WTC11 (cell line): ENCODE measurements around the gene MOXD1. TPM values are rescaled to one million over a fixed set of nuclear protein-coding genes. Genes with fewer than 3 reads are reported as not detected.

Source experiments
- ATAC-seq: fragments of 200-7000 bp; cut with Tn5 transposase; 2 replicates; pipeline ENCODE4 v1.10.0; 2021; ENCODE audit warnings: mild to moderate bottlenecking, moderate library complexity
- CTCF ChIA-PET: fragments of 300-600 bp; sonication (Branson Sonifier 250); formaldehyde crosslinking; loops from one replicate; lab custom pipeline; 2021; ENCODE audit warnings: antibody characterized with exemption; lab: Charles Lee
- POLR2A ChIA-PET: fragments of 350-600 bp; sonication (Branson Sonifier 250); formaldehyde crosslinking; loops from one replicate; lab custom pipeline; 2021; ENCODE audit warnings: antibody characterized with exemption; lab: Charles Lee
- DNase-seq: peaks from one replicate; pipeline ENCODE4 v3.0.0; 2021; ENCODE audit warnings: low spot score
- H3K27ac Mint-ChIP-seq: 2 replicates; pipeline ENCODE4 v1.8.0; 2021; ENCODE audit warnings: mixed read lengths
- H3K27me3 Mint-ChIP-seq: 2 replicates; pipeline ENCODE4 v1.8.0; 2021; ENCODE audit warnings: low read depth, mild to moderate bottlenecking, moderate library complexity, mixed read lengths
- H3K36me3 Mint-ChIP-seq: 2 replicates; pipeline ENCODE4 v1.8.0; 2021; ENCODE audit warnings: mixed read lengths
- H3K4me1 Mint-ChIP-seq: 2 replicates; pipeline ENCODE4 v1.8.0; 2022; ENCODE audit warnings: mixed read lengths
- H3K4me3 Mint-ChIP-seq: 2 replicates; pipeline ENCODE4 v1.8.0; 2021; ENCODE audit warnings: mild to moderate bottlenecking, moderate library complexity, mixed read lengths
- H3K9me3 Mint-ChIP-seq: 2 replicates; pipeline ENCODE4 v1.8.0; 2021; ENCODE audit warnings: mixed read lengths
- CREB1 ChIP-seq: sonication (generic); formaldehyde crosslinking; IDR thresholded peaks from 2 replicates; pipeline ENCODE4 v1.8.0; 2023; ENCODE audit warnings: mild to moderate bottlenecking, missing genetic modification reagents
- CREM ChIP-seq: sonication (generic); formaldehyde crosslinking; IDR thresholded peaks from 2 replicates; pipeline ENCODE4 v1.8.1; 2022; ENCODE audit warnings: mild to moderate bottlenecking, missing genetic modification reagents, moderate library complexity
- EMX1 ChIP-seq: fragments of 250-450 bp; sonication (Bioruptor Pico); IDR thresholded peaks from 2 replicates; pipeline ENCODE4 v1.8.0; 2021; ENCODE audit warnings: mild to moderate bottlenecking
- ESRRA ChIP-seq: sonication (generic); formaldehyde crosslinking; IDR thresholded peaks from 2 replicates; pipeline ENCODE4 v1.8.1; 2022; ENCODE audit warnings: mild to moderate bottlenecking, missing genetic modification reagents, borderline replicate concordance
- FOXJ3 ChIP-seq: sonication (generic); formaldehyde crosslinking; IDR thresholded peaks from 2 replicates; pipeline ENCODE4 v1.9.0; 2021; ENCODE audit warnings: missing genetic modification reagents, mild to moderate bottlenecking, borderline replicate concordance
- FOXK1 ChIP-seq: sonication (generic); formaldehyde crosslinking; IDR thresholded peaks from 2 replicates; pipeline ENCODE4 v1.8.0; 2022; ENCODE audit warnings: mild to moderate bottlenecking, moderate library complexity, missing genetic modification reagents
- FOXP1 ChIP-seq: sonication (generic); formaldehyde crosslinking; IDR thresholded peaks from 2 replicates; pipeline ENCODE4 v1.8.0; 2022; ENCODE audit warnings: missing genetic modification reagents, mild to moderate bottlenecking, moderate library complexity, borderline replicate concordance
- IRF2 ChIP-seq: sonication (generic); formaldehyde crosslinking; IDR thresholded peaks from 2 replicates; pipeline ENCODE4 v1.8.0; 2022; ENCODE audit warnings: low read depth, missing genetic modification reagents, borderline replicate concordance
- MYBL2 ChIP-seq: sonication (generic); formaldehyde crosslinking; IDR thresholded peaks from 2 replicates; pipeline ENCODE4 v1.8.1; 2023; ENCODE audit warnings: mild to moderate bottlenecking, moderate library complexity, missing genetic modification reagents
- RELA ChIP-seq: sonication (generic); formaldehyde crosslinking; IDR thresholded peaks from 2 replicates; pipeline ENCODE4 v1.8.1; 2022; ENCODE audit warnings: missing genetic modification reagents, mild to moderate bottlenecking, borderline replicate concordance
- SOX15 ChIP-seq: fragments of 250-450 bp; sonication (Bioruptor Pico); IDR thresholded peaks from 2 replicates; pipeline ENCODE4 v1.9.0; 2021; ENCODE audit warnings: mild to moderate bottlenecking
- SP1 ChIP-seq: sonication (generic); formaldehyde crosslinking; conservative IDR thresholded peaks from 2 replicates; pipeline ENCODE4 v1.8.1; 2022; ENCODE audit warnings: missing genetic modification reagents
- ZNF396 ChIP-seq: fragments of 250-450 bp; sonication (Bioruptor Pico); IDR thresholded peaks from 2 replicates; pipeline ENCODE4 v1.8.0; 2021; ENCODE audit warnings: mild to moderate bottlenecking, moderate library complexity, borderline replicate concordance
- ZNF423 ChIP-seq: fragments of 250-450 bp; sonication (Bioruptor Pico); IDR thresholded peaks from 2 replicates; pipeline ENCODE4 v2.1.2; 2022; ENCODE audit warnings: mild to moderate bottlenecking, moderate library complexity
- total RNA-seq: library from RNA; stranded (reverse); gene quantifications from 3 replicates; pipeline ENCODE4 v1.2.3, GENCODE V29; 2021
- TF ChIP-seq, protein P1 (sequence below): sonication (generic); formaldehyde crosslinking; conservative IDR thresholded peaks from 2 replicates; pipeline ENCODE4 v1.8.1; 2023; ENCODE audit warnings: mild to moderate bottlenecking, low read depth, missing genetic modification reagents, moderate library complexity
- TF ChIP-seq, protein P2 (sequence below): sonication (generic); formaldehyde crosslinking; IDR thresholded peaks from 2 replicates; pipeline ENCODE4 v1.8.0; 2022; ENCODE audit warnings: mild to moderate bottlenecking, missing genetic modification reagents
- TF ChIP-seq, protein P3 (sequence below): sonication (generic); formaldehyde crosslinking; IDR thresholded peaks from 2 replicates; pipeline ENCODE4 v1.8.1; 2022; ENCODE audit warnings: low read depth, missing genetic modification reagents, borderline replicate concordance
- TF ChIP-seq, protein P4 (sequence below): sonication (generic); formaldehyde crosslinking; IDR thresholded peaks from 2 replicates; pipeline ENCODE4 v1.8.0; 2022; ENCODE audit warnings: missing genetic modification reagents
- TF ChIP-seq, protein P5 (sequence below): sonication (generic); formaldehyde crosslinking; IDR thresholded peaks from 2 replicates; pipeline ENCODE4 v1.8.1; 2023; ENCODE audit warnings: mild to moderate bottlenecking, missing genetic modification reagents, moderate library complexity

The MOXD1 gene
- total RNA-seq, 1 experiment from 2014 or later = 1.7 TPM

DNA sequence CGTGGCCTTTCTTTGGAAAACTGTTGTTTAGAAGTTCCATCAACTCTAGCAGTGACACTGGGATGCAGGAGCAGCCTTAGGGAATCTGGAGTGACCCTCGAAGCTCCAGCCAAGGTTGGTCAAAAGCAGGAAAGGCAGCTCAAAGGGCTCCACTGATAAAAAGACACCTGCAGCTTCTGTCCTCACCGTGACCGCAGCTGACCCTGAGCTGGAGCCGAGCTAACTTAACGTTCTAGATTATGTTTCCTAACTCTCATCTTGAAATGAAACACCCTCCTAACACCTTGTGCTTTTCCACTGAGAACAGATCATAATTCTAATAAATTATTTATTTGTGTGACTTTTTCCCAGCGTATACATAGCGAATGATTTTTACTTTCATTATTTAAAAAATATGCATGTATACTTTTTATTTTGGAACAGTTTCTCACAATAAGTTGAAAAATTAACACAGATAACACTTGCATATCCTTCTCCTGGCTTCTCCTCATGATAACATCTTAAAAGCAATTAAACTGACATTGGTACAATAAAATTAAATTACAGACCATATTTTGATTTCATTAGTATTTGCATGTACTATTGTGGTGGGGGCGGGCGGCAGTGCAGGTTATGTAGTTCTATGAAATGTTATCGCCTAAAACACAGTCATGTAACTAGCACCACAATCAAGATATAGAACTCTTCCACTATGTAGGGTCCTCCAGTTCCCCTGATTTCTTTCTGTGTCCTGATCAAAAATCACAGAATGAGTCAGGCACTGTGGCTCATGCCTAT is 116.1 kb downstream of the MOXD1 start (continued):
- TF ChIP-seq, protein P1, sequence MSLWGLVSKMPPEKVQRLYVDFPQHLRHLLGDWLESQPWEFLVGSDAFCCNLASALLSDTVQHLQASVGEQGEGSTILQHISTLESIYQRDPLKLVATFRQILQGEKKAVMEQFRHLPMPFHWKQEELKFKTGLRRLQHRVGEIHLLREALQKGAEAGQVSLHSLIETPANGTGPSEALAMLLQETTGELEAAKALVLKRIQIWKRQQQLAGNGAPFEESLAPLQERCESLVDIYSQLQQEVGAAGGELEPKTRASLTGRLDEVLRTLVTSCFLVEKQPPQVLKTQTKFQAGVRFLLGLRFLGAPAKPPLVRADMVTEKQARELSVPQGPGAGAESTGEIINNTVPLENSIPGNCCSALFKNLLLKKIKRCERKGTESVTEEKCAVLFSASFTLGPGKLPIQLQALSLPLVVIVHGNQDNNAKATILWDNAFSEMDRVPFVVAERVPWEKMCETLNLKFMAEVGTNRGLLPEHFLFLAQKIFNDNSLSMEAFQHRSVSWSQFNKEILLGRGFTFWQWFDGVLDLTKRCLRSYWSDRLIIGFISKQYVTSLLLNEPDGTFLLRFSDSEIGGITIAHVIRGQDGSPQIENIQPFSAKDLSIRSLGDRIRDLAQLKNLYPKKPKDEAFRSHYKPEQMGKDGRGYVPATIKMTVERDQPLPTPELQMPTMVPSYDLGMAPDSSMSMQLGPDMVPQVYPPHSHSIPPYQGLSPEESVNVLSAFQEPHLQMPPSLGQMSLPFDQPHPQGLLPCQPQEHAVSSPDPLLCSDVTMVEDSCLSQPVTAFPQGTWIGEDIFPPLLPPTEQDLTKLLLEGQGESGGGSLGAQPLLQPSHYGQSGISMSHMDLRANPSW (CRISPR knock-in tag) = no peak
- TF ChIP-seq, all 79 proteins: peak for 0

DNA sequence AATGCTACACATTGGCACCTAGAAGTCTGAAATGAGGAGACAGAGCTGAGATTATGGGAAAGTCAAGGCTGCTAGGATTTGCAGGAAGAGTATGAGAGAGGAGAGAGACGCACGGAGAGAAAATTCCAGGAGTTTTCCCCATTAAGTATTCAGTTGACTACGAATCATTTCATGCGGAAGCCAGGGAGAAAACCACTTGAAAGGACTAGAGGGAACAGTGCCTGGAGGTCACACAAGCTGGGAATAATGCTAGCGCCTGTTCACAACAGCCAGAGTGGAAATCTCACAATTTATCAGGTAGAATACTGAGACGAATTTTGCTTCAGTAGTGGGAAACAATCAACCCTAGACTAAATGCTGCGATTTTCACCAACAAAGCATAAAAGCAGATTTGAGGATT is 118.6 kb downstream of the MOXD1 start:
- Mint-ChIP-seq H3K4me1 (no peaks in the 10 kb centered on the region), H3K27ac (no peak overlapping the region), H3K4me3 (no peak overlapping the region), H3K36me3 (no peaks in the 10 kb centered on the region), H3K9me3 (no peaks in the 10 kb centered on the region), H3K27me3 (no peaks in the 10 kb centered on the region)
- CTCF ChIA-PET = no interaction called here
- DNase-seq (no peak), ATAC-seq (no peak)
- TF ChIP-seq ZNF423 (CRISPR knock-in tag) = no peak
- no peak for TF ChIP-seq CREM (CRISPR knock-in tag)
- TF ChIP-seq, protein P2, sequence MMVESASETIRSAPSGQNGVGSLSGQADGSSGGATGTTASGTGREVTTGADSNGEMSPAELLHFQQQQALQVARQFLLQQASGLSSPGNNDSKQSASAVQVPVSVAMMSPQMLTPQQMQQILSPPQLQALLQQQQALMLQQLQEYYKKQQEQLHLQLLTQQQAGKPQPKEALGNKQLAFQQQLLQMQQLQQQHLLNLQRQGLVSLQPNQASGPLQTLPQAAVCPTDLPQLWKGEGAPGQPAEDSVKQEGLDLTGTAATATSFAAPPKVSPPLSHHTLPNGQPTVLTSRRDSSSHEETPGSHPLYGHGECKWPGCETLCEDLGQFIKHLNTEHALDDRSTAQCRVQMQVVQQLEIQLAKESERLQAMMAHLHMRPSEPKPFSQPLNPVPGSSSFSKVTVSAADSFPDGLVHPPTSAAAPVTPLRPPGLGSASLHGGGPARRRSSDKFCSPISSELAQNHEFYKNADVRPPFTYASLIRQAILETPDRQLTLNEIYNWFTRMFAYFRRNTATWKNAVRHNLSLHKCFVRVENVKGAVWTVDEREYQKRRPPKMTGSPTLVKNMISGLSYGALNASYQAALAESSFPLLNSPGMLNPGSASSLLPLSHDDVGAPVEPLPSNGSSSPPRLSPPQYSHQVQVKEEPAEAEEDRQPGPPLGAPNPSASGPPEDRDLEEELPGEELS (CRISPR knock-in tag) = no peak
- no peak for TF ChIP-seq ZNF396 (CRISPR knock-in tag)
- no peak for TF ChIP-seq MYBL2 (CRISPR knock-in tag)
- no peak for TF ChIP-seq SOX15 (CRISPR knock-in tag)
- POLR2A ChIA-PET = no interaction called here

DNA sequence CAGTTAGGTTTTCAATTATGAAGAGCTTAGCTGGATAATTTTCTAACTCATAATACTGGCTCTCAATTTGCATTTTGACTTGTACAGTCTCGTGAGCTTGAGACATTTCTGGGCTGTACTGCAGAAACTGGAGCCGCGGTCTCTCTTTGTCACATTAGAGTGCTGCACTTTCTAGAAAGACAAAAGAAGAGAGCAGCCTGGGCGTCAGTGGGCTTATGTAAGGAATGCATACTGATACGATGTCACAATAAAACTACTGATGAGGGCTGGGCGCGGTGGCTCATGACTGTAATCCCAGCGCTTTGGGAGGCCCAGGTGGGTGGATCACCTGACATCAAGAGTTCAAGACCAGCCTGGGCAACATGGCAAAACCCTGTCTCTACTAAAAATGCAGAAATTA is 120.8 kb downstream of the MOXD1 start:
- Mint-ChIP-seq H3K36me3 (no peaks in the 10 kb centered on the region), H3K9me3 (peaks cover 5% of the 10 kb centered on the region), H3K27ac (no peak overlapping the region), H3K4me1 (peaks cover 3% of the 10 kb centered on the region), H3K27me3 (peaks cover 3% of the 10 kb centered on the region; the same call in 1 of the 2 replicates), H3K4me3 (no peak overlapping the region)
- no peak for DNase-seq
- CTCF ChIA-PET = interaction anchor here (0.5 to 2.9 kb wide), 77 partner anchors 10 to 1818 kb away, joined by 3 to 77 read pairs (median 4); partner anchors contain the start of genes CCN2, MOXD1, SLC18B1 and STX7
- no peak for ATAC-seq
- POLR2A ChIA-PET = interaction anchor here (0.6 to 0.7 kb wide), 2 partner anchors 74 to 356 kb away, joined by 3 read pairs; no protein-coding TSS in a partner anchor
- TF ChIP-seq, protein P3, sequence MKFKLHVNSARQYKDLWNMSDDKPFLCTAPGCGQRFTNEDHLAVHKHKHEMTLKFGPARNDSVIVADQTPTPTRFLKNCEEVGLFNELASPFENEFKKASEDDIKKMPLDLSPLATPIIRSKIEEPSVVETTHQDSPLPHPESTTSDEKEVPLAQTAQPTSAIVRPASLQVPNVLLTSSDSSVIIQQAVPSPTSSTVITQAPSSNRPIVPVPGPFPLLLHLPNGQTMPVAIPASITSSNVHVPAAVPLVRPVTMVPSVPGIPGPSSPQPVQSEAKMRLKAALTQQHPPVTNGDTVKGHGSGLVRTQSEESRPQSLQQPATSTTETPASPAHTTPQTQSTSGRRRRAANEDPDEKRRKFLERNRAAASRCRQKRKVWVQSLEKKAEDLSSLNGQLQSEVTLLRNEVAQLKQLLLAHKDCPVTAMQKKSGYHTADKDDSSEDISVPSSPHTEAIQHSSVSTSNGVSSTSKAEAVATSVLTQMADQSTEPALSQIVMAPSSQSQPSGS (CRISPR knock-in tag) = no peak
- TF ChIP-seq FOXP1 (no peak), SP1 (CRISPR knock-in tag) (no peak), FOXK1 (CRISPR knock-in tag) (no peak), IRF2 (CRISPR knock-in tag) (no peak), ESRRA (CRISPR knock-in tag) (no peak), FOXJ3 (CRISPR knock-in tag) (no peak), RELA (CRISPR knock-in tag) (no peak), EMX1 (CRISPR knock-in tag) (no peak), CREB1 (CRISPR knock-in tag) (no peak)
- TF ChIP-seq, protein P4, sequence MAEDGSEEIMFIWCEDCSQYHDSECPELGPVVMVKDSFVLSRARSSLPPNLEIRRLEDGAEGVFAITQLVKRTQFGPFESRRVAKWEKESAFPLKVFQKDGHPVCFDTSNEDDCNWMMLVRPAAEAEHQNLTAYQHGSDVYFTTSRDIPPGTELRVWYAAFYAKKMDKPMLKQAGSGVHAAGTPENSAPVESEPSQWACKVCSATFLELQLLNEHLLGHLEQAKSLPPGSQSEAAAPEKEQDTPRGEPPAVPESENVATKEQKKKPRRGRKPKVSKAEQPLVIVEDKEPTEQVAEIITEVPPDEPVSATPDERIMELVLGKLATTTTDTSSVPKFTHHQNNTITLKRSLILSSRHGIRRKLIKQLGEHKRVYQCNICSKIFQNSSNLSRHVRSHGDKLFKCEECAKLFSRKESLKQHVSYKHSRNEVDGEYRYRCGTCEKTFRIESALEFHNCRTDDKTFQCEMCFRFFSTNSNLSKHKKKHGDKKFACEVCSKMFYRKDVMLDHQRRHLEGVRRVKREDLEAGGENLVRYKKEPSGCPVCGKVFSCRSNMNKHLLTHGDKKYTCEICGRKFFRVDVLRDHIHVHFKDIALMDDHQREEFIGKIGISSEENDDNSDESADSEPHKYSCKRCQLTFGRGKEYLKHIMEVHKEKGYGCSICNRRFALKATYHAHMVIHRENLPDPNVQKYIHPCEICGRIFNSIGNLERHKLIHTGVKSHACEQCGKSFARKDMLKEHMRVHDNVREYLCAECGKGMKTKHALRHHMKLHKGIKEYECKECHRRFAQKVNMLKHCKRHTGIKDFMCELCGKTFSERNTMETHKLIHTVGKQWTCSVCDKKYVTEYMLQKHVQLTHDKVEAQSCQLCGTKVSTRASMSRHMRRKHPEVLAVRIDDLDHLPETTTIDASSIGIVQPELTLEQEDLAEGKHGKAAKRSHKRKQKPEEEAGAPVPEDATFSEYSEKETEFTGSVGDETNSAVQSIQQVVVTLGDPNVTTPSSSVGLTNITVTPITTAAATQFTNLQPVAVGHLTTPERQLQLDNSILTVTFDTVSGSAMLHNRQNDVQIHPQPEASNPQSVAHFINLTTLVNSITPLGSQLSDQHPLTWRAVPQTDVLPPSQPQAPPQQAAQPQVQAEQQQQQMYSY (CRISPR knock-in tag) = no peak
- TF ChIP-seq, protein P5, sequence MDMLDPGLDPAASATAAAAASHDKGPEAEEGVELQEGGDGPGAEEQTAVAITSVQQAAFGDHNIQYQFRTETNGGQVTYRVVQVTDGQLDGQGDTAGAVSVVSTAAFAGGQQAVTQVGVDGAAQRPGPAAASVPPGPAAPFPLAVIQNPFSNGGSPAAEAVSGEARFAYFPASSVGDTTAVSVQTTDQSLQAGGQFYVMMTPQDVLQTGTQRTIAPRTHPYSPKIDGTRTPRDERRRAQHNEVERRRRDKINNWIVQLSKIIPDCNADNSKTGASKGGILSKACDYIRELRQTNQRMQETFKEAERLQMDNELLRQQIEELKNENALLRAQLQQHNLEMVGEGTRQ = no peak
